HepG2 (cell line): ENCODE results near the gene TMEM11. TPM values are rescaled to one million over a fixed set of nuclear protein-coding genes. Genes with fewer than 3 reads are reported as not detected.

Source experiments
- ATAC-seq: fragments of 200-7000 bp; cut with Tn5 transposase; 3 replicates; pipeline ENCODE4 v1.9.1; 2020; ENCODE audit warnings: mild to moderate bottlenecking, moderate library complexity
- BruUV-seq: library from RNA; stranded (reverse); fragments of 400-500 nt; replicated peaks from 2 replicates; lab custom pipeline; 2021; lab: Mats Ljungman, UMichigan
- CTCF ChIA-PET: fragments of 300-600 bp; formaldehyde crosslinking; extraction: SDS; loops from one replicate; lab custom pipeline; 2021; ENCODE audit warnings: low total read pairs, inconsistent platforms, low intra/inter-chr PET ratio; lab: Yijun Ruan, JAX
- POLR2A ChIA-PET: fragments of 350-600 bp; sonication (Branson Sonifier 250); formaldehyde crosslinking; loops from one replicate; lab custom pipeline; 2020; ENCODE audit warnings: antibody characterized with exemption, inconsistent platforms; lab: Yijun Ruan, JAX
- DNase-seq: peaks from one replicate; pipeline ENCODE4 v3.0.0-alpha.2; 2015; ENCODE audit warnings: low spot score
- FAIRE-seq: peaks from 3 replicates; lab custom pipeline; 2011; peaks lifted over from hg19 to GRCh38; lab: Jason Lieb, UNC
- H2AFZ ChIP-seq: one replicate; pipeline ENCODE4 v1.6.1; 2011; ENCODE audit warnings: low read length, inconsistent platforms
- H3K27ac ChIP-seq: fragments of 300-600 bp; 3 replicates; pipeline ENCODE4 v1.8.0; 2011; ENCODE audit warnings: mixed run types, mild to moderate bottlenecking, mixed read lengths, low read length, inconsistent platforms; ENCODE audit not compliant: insufficient read depth; ENCODE audit errors: extremely low read length
- H3K27me3 ChIP-seq, 2 experiments: fragments of 200-600 bp in 1 of 2; 2 replicates in 1 of 2; 3 replicates in 1 of 2; pipeline versions ENCODE4 v1.6.0 to v1.8.0; 2011; ENCODE audit warnings: low read length in 2 of 2, mild to moderate bottlenecking in 2 of 2, moderate library complexity in 2 of 2, inconsistent platforms in 1 of 2; ENCODE audit not compliant: insufficient read depth in 2 of 2, control insufficient read depth in 1 of 2
- H3K36me3 ChIP-seq, 2 experiments: fragments of 200-600 bp in 1 of 2; replicated peaks in 1 of 2; 2 replicates in 1 of 2; 3 replicates in 1 of 2; pipeline versions ENCODE4 v1.5.1 to v1.8.0; 2011; ENCODE audit warnings: low read length in 2 of 2, inconsistent platforms in 1 of 2; ENCODE audit not compliant: insufficient read depth in 2 of 2, control insufficient read depth in 1 of 2
- H3K4me1 ChIP-seq: 2 replicates; pipeline ENCODE4 v1.5.1; 2012; ENCODE audit warnings: low read length, inconsistent platforms; ENCODE audit not compliant: insufficient read depth
- H3K4me2 ChIP-seq: 2 replicates; pipeline ENCODE4 v1.6.0; 2011; ENCODE audit warnings: low read depth, low read length, inconsistent platforms
- H3K4me3 ChIP-seq, 3 experiments: fragments of 200-600 bp in 1 of 3; sonication (generic), shearing (Covaris generic) in 1 of 3; replicated peaks in 1 of 3; 2 replicates each; pipeline ENCODE4 v1.5.1; 2011 to 2016; ENCODE audit warnings: low read length in 3 of 3, inconsistent platforms in 2 of 3, low read depth in 2 of 3, mild to moderate bottlenecking in 2 of 3, control low read depth in 1 of 3, mixed read lengths in 1 of 3; ENCODE audit not compliant: insufficient read depth in 1 of 3
- H3K79me2 ChIP-seq: one replicate; pipeline ENCODE4 v1.6.1; 2011; ENCODE audit warnings: low read length, inconsistent platforms; ENCODE audit not compliant: insufficient read depth
- H3K9ac ChIP-seq: 2 replicates; pipeline ENCODE4 v1.6.0; 2011; ENCODE audit warnings: mild to moderate bottlenecking, low read depth, low read length, inconsistent platforms; ENCODE audit not compliant: insufficient read depth
- H3K9me3 ChIP-seq: 2 replicates; pipeline ENCODE4 v1.5.1; 2012; ENCODE audit warnings: mild to moderate bottlenecking, low read length
- H4K20me1 ChIP-seq: 2 replicates; pipeline ENCODE4 v1.6.0; 2011; ENCODE audit warnings: inconsistent platforms, mild to moderate bottlenecking, low read length, moderate library complexity; ENCODE audit not compliant: insufficient read depth
- BCL6 ChIP-seq: IDR thresholded peaks from 2 replicates; pipeline ENCODE4 v1.6.1; 2016; ENCODE audit warnings: missing genetic modification reagents, missing compliant biosample characterization
- HNF1A ChIP-seq, 2 experiments: sonication (generic) in 1 of 2; formaldehyde crosslinking in 1 of 2; IDR thresholded peaks; 2 replicates each; pipeline versions ENCODE4 v1.4.0 to v1.6.1; 2016 to 2020; ENCODE audit warnings: borderline replicate concordance in 1 of 2, low read depth in 1 of 2, mild to moderate bottlenecking in 1 of 2, missing genetic modification reagents in 1 of 2
- JUNB ChIP-seq: sonication (generic); formaldehyde crosslinking; IDR thresholded peaks from 2 replicates; pipeline ENCODE4 v1.8.0; 2022; ENCODE audit warnings: missing genetic modification reagents, mild to moderate bottlenecking, borderline replicate concordance
- NPAS2 ChIP-seq: sonication (generic); formaldehyde crosslinking; IDR thresholded peaks from 2 replicates; pipeline ENCODE4 v1.8.0; 2022; ENCODE audit warnings: mild to moderate bottlenecking, missing genetic modification reagents, borderline replicate concordance
- RNF219 ChIP-seq: sonication (generic); formaldehyde crosslinking; IDR thresholded peaks from 2 replicates; pipeline ENCODE4 v1.5.0; 2020; ENCODE audit warnings: mild to moderate bottlenecking, missing genetic modification reagents
- SMYD3 ChIP-seq: sonication (generic); formaldehyde crosslinking; IDR thresholded peaks from 2 replicates; pipeline ENCODE4 v1.8.1; 2023; ENCODE audit warnings: mild to moderate bottlenecking, missing genetic modification reagents
- ZMAT5 ChIP-seq: sonication (generic); formaldehyde crosslinking; IDR thresholded peaks from 2 replicates; pipeline ENCODE4 v1.5.0; 2020; ENCODE audit warnings: mild to moderate bottlenecking, low read depth, missing genetic modification reagents, borderline replicate concordance
- ZNF232 ChIP-seq: sonication (generic); formaldehyde crosslinking; IDR thresholded peaks from 2 replicates; pipeline ENCODE4 v1.4.0; 2020; ENCODE audit warnings: missing genetic modification reagents, borderline replicate concordance
- ZNF512B ChIP-seq: sonication (generic); formaldehyde crosslinking; IDR thresholded peaks from 2 replicates; pipeline ENCODE4 v1.5.1; 2020; ENCODE audit warnings: missing genetic modification reagents, mild to moderate bottlenecking, borderline replicate concordance
- ZNF550 ChIP-seq: sonication (generic); formaldehyde crosslinking; IDR thresholded peaks from 2 replicates; pipeline ENCODE4 v1.4.0; 2020; ENCODE audit warnings: mild to moderate bottlenecking, missing genetic modification reagents, borderline replicate concordance
- ZNF670 ChIP-seq: sonication (generic); formaldehyde crosslinking; IDR thresholded peaks from 2 replicates; pipeline ENCODE4 v1.8.0; 2022; ENCODE audit warnings: mild to moderate bottlenecking, missing genetic modification reagents, borderline replicate concordance
- ZNF761 ChIP-seq: sonication (generic); formaldehyde crosslinking; conservative IDR thresholded peaks from 2 replicates; pipeline ENCODE4 v1.4.0; 2020; ENCODE audit warnings: mild to moderate bottlenecking, missing genetic modification reagents
- ZZZ3 ChIP-seq: sonication (generic); formaldehyde crosslinking; IDR thresholded peaks from 2 replicates; pipeline ENCODE4 v1.4.0; 2020; ENCODE audit warnings: missing genetic modification reagents, mild to moderate bottlenecking, borderline replicate concordance
- WGBS: methylation state at CpG from one replicate; pipeline ENCODE4 v1.1.6; 2017; ENCODE audit warnings: low lambda C conversion rate; 5-methylcytosine and 5-hydroxymethylcytosine counted together
- in situ Hi-C: cut with HindIII; loops from 2 replicates; pipeline ENCODE4 v1.10.0; 2017; ENCODE audit warnings: low pct_unique_long_range_greater_than_20kb; ENCODE audit not compliant: extremely low pct_ligation_motif_present
- intact Hi-C: fragments of 100-400 bp; cut with micrococcal nuclease; formaldehyde crosslinking; loops from one replicate; pipeline ENCODE4 v1.10.0; 2022; ENCODE audit not compliant: unreplicated experiment
- polyA plus RNA-seq, 8 experiments: library from polyadenylated mRNA; depleted of rRNA in 3 of 8; stranded (reverse) in 7 of 8; unstranded in 1 of 8; fragments of >200 nt; fragmentation: Illumina TruSeq in 4 of 8; extraction: Trizol in 4 of 8; gene quantifications; 2 replicates each; pipeline versions ENCODE4 v1.2.1 to v1.2.3, GENCODE V29; 2011 to 2016; ENCODE audit warnings: low read depth in 4 of 8, missing spikeins in 1 of 8, mixed read lengths in 1 of 8; ENCODE audit not compliant: insufficient read depth in 1 of 8
- total RNA-seq, 5 experiments: library from RNA; depleted of rRNA; stranded (reverse); fragments of >200 nt; fragmentation: Illumina TruSeq; extraction: Trizol; gene quantifications; 2 replicates each; pipeline ENCODE4 v1.2.3, GENCODE V29; 2016; ENCODE audit warnings: low read depth in 1 of 5

Gene TMEM11
- total and polyA plus RNA-seq, 2 of the 13 experiments (the other 11 are each of a cell fraction or from before 2014, with no cell fraction given): 18.7 to 35.0 TPM

- no peak for TF ChIP-seq ZNF670
- TF ChIP-seq ZMAT5 (CRISPR knock-in tag): no peak
- TF ChIP-seq ZZZ3: no peak
- TF ChIP-seq NPAS2 (CRISPR knock-in tag): no peak
- TF ChIP-seq ZNF550: no peak
These were observed 37.1 kb downstream of the TMEM11 start (continued) for GRCh38 chr17:21176773-21177395.

GRCh38 chr17:21174713-21175112, 39.2 kb downstream of the TMEM11 start:
- WGBS: 95% methylated on average over 5 of the region's 7 CpGs
- H2AFZ ChIP-seq: no peak overlapping the region
- no peak for ATAC-seq
- in situ Hi-C loops: no loop called here
- H4K20me1 ChIP-seq: no peaks in the 10 kb centered on the region
- intact Hi-C loops: no loop called here
- no peaks in the 10 kb centered on the region for H3K9me3 ChIP-seq
- FAIRE-seq: no peak
- H3K4me3 ChIP-seq: no peak overlapping the region
- H3K4me1 ChIP-seq: no peaks in the 10 kb centered on the region
- DNase-seq: no peak
- ChIA-PET CTCF (no interaction called here), POLR2A (no interaction called here)
- no peaks in the 10 kb centered on the region for H3K79me2 ChIP-seq
- H3K27ac ChIP-seq: no peak overlapping the region
- no TSS peak for BruUV-seq
- peaks cover 4 to 26% of the 10 kb centered on the region in 2 experiments; a peak in 4 of 5 replicates for H3K36me3 ChIP-seq
- H3K27me3 ChIP-seq: no peaks in the 10 kb centered on the region
- no peak overlapping the region for H3K9ac ChIP-seq
- no peak overlapping the region for H3K4me2 ChIP-seq
- TF ChIP-seq ZNF512B (CRISPR knock-in tag) (no peak), ZNF761 (CRISPR knock-in tag) (no peak), JUNB (no peak), SMYD3 (no peak), ZNF232 (CRISPR knock-in tag) (no peak), HNF1A (IDR thresholded peaks at IDR 0.05; ENCODE audit: low read depth) (no peak), HNF1A (CRISPR knock-in tag; IDR thresholded peaks at IDR 0.05; ENCODE audit: borderline replicate concordance) (no peak), RNF219 (CRISPR knock-in tag) (no peak), BCL6 (no peak)
